Measurements from ENCODE around the gene PMF1. TPM values are rescaled to one million over a fixed set of nuclear protein-coding genes. Genes with fewer than 3 reads are reported as not detected.

PMF1 gene
- total and polyA plus RNA-seq, 2 of the 13 experiments (the other 11 are each of a cell fraction or from before 2014, with no cell fraction given) = 72.5 to 89.0 TPM

DNA sequence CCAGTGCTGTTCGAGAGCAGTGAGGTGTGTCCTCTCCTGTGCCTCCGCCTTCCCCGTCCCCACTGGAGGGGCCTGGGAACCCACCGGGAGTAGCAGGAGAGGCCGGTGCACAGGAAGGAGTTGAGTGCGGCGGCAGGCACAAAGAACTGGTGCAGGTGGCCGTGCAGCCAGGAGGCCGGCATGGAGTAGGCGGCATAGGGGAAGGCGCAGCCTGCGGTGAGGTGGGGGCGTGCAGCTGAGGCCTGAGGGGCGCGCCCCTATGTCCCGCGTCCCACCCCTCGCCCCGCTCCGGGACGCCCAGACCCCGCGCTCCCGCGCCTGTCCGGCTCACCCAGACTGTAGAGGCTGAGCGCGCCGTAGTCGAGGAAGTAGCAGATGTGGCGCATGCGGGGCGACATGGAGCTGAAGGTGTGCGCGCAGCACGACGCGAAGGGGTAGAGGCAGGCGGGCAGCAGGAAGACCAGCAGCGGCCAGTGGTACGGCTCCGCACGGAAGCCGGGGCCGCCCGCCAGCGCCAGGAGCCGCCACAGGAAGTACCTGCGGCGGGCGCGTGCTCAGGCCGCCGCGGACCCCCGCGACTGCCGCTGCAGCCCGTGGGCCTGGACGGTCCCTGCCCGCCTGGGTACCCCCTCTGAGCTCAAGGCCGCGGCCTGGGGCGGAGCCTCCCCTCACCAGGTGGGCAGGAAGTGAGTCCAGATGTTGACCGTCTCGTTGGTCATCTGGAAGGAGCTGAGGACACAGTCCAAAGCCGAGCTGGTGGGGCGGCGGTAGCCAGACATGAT, 32.8 kb downstream of the PMF1 start (continued):
- TF ChIP-seq SMAD1 (CRISPR knock-in tag; IDR thresholded peaks at IDR 0.05; ENCODE audit: borderline replicate concordance, low read depth) (no peak), SOX13 (IDR thresholded peaks at IDR 0.05) (no peak), SOX13 (CRISPR knock-in tag; conservative IDR thresholded peaks at IDR 0.05 in 1 of 2, IDR thresholded peaks at IDR 0.05 in 1 of 2) (no peak), ZNF746 (CRISPR knock-in tag; IDR thresholded peaks at IDR 0.05) (no peak), TP53 (CRISPR knock-in tag; conservative IDR thresholded peaks at IDR 0.05) (no peak), ZNF749 (CRISPR knock-in tag; IDR thresholded peaks at IDR 0.05; ENCODE audit: borderline replicate concordance) (no peak), SATB2 (CRISPR knock-in tag; IDR thresholded peaks at IDR 0.05) (no peak), HNRNPH1 (optimal IDR thresholded peaks at IDR 0.05; ENCODE audit: low read depth, low read length) (no peak), RELA (CRISPR knock-in tag; IDR thresholded peaks at IDR 0.05) (no peak), RORA (CRISPR knock-in tag; IDR thresholded peaks at IDR 0.05) (no peak), REPIN1 (CRISPR knock-in tag; IDR thresholded peaks at IDR 0.05; ENCODE audit: borderline replicate concordance, low read depth) (no peak), MEF2D (CRISPR knock-in tag; IDR thresholded peaks at IDR 0.05) (no peak), ONECUT2 (CRISPR knock-in tag; IDR thresholded peaks at IDR 0.05) (no peak)
- TF ChIP-seq, protein P1, sequence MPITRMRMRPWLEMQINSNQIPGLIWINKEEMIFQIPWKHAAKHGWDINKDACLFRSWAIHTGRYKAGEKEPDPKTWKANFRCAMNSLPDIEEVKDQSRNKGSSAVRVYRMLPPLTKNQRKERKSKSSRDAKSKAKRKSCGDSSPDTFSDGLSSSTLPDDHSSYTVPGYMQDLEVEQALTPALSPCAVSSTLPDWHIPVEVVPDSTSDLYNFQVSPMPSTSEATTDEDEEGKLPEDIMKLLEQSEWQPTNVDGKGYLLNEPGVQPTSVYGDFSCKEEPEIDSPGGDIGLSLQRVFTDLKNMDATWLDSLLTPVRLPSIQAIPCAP (CRISPR knock-in tag; IDR thresholded peaks at IDR 0.05; ENCODE audit: low read depth) = 0 out of 2 replicates have a peak, but pooled peaks have one; percentile 61
- TF ChIP-seq, protein P2, sequence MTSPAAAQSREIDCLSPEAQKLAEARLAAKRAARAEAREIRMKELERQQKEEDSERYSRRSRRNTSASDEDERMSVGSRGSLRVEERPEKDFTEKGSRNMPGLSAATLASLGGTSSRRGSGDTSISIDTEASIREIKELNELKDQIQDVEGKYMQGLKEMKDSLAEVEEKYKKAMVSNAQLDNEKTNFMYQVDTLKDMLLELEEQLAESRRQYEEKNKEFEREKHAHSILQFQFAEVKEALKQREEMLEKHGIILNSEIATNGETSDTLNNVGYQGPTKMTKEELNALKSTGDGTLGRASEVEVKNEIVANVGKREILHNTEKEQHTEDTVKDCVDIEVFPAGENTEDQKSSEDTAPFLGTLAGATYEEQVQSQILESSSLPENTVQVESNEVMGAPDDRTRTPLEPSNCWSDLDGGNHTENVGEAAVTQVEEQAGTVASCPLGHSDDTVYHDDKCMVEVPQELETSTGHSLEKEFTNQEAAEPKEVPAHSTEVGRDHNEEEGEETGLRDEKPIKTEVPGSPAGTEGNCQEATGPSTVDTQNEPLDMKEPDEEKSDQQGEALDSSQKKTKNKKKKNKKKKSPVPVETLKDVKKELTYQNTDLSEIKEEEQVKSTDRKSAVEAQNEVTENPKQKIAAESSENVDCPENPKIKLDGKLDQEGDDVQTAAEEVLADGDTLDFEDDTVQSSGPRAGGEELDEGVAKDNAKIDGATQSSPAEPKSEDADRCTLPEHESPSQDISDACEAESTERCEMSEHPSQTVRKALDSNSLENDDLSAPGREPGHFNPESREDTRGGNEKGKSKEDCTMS (CRISPR knock-in tag; conservative IDR thresholded peaks at IDR 0.05) = no peak
- TF ChIP-seq, protein P3, sequence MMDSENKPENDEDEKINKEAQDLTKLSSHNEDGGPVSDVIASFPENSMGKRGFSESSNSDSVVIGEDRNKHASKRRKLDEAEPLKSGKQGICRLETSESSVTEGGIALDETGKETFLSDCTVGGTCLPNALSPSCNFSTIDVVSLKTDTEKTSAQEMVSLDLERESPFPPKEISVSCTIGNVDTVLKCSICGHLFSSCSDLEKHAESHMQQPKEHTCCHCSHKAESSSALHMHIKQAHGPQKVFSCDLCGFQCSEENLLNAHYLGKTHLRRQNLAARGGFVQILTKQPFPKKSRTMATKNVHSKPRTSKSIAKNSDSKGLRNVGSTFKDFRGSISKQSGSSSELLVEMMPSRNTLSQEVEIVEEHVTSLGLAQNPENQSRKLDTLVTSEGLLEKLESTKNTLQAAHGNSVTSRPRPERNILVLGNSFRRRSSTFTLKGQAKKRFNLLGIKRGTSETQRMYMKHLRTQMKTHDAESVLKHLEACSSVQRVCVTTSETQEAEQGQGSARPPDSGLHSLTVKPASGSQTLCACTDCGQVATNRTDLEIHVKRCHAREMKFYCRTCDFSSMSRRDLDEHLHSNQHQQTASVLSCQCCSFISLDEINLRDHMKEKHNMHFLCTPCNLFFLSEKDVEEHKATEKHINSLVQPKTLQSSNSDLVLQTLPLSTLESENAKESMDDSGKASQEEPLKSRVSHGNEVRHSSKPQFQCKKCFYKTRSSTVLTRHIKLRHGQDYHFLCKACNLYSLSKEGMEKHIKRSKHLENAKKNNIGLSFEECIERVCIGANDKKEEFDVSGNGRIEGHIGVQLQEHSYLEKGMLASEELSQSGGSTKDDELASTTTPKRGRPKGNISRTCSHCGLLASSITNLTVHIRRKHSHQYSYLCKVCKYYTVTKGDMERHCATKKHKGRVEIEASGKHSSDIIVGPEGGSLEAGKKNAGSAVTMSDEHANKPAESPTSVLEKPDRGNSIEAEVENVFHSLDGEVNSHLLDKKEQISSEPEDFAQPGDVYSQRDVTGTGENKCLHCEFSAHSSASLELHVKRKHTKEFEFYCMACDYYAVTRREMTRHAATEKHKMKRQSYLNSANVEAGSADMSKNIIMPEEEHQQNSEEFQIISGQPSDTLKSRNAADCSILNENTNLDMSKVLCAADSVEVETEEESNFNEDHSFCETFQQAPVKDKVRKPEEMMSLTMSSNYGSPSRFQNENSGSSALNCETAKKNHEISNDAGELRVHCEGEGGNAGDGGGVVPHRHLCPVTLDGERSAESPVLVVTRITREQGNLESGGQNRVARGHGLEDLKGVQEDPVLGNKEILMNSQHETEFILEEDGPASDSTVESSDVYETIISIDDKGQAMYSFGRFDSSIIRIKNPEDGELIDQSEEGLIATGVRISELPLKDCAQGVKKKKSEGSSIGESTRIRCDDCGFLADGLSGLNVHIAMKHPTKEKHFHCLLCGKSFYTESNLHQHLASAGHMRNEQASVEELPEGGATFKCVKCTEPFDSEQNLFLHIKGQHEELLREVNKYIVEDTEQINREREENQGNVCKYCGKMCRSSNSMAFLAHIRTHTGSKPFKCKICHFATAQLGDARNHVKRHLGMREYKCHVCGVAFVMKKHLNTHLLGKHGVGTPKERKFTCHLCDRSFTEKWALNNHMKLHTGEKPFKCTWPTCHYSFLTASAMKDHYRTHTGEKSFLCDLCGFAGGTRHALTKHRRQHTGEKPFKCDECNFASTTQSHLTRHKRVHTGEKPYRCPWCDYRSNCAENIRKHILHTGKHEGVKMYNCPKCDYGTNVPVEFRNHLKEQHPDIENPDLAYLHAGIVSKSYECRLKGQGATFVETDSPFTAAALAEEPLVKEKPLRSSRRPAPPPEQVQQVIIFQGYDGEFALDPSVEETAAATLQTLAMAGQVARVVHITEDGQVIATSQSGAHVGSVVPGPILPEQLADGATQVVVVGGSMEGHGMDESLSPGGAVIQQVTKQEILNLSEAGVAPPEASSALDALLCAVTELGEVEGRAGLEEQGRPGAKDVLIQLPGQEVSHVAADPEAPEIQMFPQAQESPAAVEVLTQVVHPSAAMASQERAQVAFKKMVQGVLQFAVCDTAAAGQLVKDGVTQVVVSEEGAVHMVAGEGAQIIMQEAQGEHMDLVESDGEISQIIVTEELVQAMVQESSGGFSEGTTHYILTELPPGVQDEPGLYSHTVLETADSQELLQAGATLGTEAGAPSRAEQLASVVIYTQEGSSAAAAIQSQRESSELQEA (CRISPR knock-in tag; IDR thresholded peaks at IDR 0.05; ENCODE audit: not compliant biosample characterization) = no peak
- TF ChIP-seq, protein P4, sequence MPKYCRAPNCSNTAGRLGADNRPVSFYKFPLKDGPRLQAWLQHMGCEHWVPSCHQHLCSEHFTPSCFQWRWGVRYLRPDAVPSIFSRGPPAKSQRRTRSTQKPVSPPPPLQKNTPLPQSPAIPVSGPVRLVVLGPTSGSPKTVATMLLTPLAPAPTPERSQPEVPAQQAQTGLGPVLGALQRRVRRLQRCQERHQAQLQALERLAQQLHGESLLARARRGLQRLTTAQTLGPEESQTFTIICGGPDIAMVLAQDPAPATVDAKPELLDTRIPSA (CRISPR knock-in tag; IDR thresholded peaks at IDR 0.05; ENCODE audit: borderline replicate concordance) = no peak

Data from HepG2 (cell line).